IMR-90 (cell line): ENCODE results near the gene RBFOX1. TPM values are rescaled to one million over a fixed set of nuclear protein-coding genes. Genes with fewer than 3 reads are reported as not detected.

Experiments
- ATAC-seq: fragments of 200-7000 bp; cut with Tn5 transposase; 2 replicates; pipeline ENCODE4 v1.9.1; 2020; ENCODE audit warnings: low read depth, mild to moderate bottlenecking, moderate library complexity
- BruUV-seq: library from RNA; stranded (reverse); fragments of 400-500 nt; replicated peaks from 2 replicates; lab custom pipeline; 2021; lab: Mats Ljungman, UMichigan
- CTCF ChIA-PET: fragments of 300-600 bp; formaldehyde crosslinking; extraction: SDS; loops from one replicate; lab custom pipeline; 2021; ENCODE audit warnings: antibody characterized with exemption; lab: Yijun Ruan, JAX
- POLR2A ChIA-PET: fragments of 300-600 bp; sonication (Branson Sonifier 250); formaldehyde crosslinking; loops from one replicate; lab custom pipeline; 2022; ENCODE audit warnings: antibody characterized with exemption; ENCODE audit not compliant: unreplicated experiment; lab: Charles Lee
- DNase-seq: peaks from one replicate; pipeline ENCODE4 v3.0.0; 2013
- H2AFZ ChIP-seq: replicated peaks from 2 replicates; pipeline ENCODE3; 2013; ENCODE audit warnings: low read length, mild to moderate bottlenecking; ENCODE audit not compliant: poor library complexity
- H2AK5ac ChIP-seq: 2 replicates; pipeline ENCODE4 v1.6.1; 2013; ENCODE audit warnings: low read depth, low read length, inconsistent platforms
- H2AK9ac ChIP-seq: replicated peaks from 2 replicates; pipeline ENCODE3; 2013; ENCODE audit warnings: mild to moderate bottlenecking, low read depth, low read length, moderate library complexity; ENCODE audit not compliant: poor library complexity
- H2BK120ac ChIP-seq: 2 replicates; pipeline ENCODE4 v1.6.1; 2013; ENCODE audit warnings: low read depth, low read length, inconsistent platforms
- H2BK15ac ChIP-seq: 3 replicates; pipeline ENCODE4 v1.6.1; 2013; ENCODE audit warnings: low read depth, low read length, inconsistent platforms
- H2BK20ac ChIP-seq: 2 replicates; pipeline ENCODE4 v1.6.1; 2013; ENCODE audit warnings: low read depth, mild to moderate bottlenecking, inconsistent platforms, low read length, moderate library complexity
- H2BK5ac ChIP-seq: 2 replicates; pipeline ENCODE4 v1.6.1; 2013; ENCODE audit warnings: mild to moderate bottlenecking, low read depth, low read length, inconsistent platforms; ENCODE audit not compliant: poor library complexity, severe bottlenecking
- H3K14ac ChIP-seq: replicated peaks from 2 replicates; pipeline ENCODE4 v1.6.1; 2013; ENCODE audit warnings: low read depth, low read length, inconsistent platforms
- H3K18ac ChIP-seq: 2 replicates; pipeline ENCODE4 v1.6.1; 2013; ENCODE audit warnings: low read depth, low read length, control low read depth
- H3K23ac ChIP-seq: 2 replicates; pipeline ENCODE4 v1.6.1; 2013; ENCODE audit warnings: low read depth, low read length, inconsistent platforms
- H3K27ac ChIP-seq: 2 replicates; pipeline ENCODE4 v1.5.1; 2013; ENCODE audit warnings: mild to moderate bottlenecking, control low read depth, low read length; ENCODE audit not compliant: insufficient read depth
- H3K27me3 ChIP-seq: 2 replicates; pipeline ENCODE4 v1.6.1; 2013; ENCODE audit warnings: low read length; ENCODE audit not compliant: control insufficient read depth, insufficient read depth
- H3K36me3 ChIP-seq: 2 replicates; pipeline ENCODE4 v1.6.1; 2013; ENCODE audit warnings: low read length, mixed read lengths; ENCODE audit not compliant: control insufficient read depth, insufficient read depth
- H3K4ac ChIP-seq: 2 replicates; pipeline ENCODE4 v1.6.1; 2013; ENCODE audit warnings: low read depth, low read length, inconsistent platforms
- H3K4me1 ChIP-seq: 2 replicates; pipeline ENCODE4 v1.6.1; 2013; ENCODE audit warnings: low read length, mixed read lengths; ENCODE audit not compliant: control insufficient read depth, insufficient read depth
- H3K4me2 ChIP-seq: 2 replicates; pipeline ENCODE4 v1.6.1; 2013; ENCODE audit warnings: low read depth, mild to moderate bottlenecking, control low read depth, low read length, moderate library complexity
- H3K4me3 ChIP-seq: 2 replicates; pipeline ENCODE4 v1.5.1; 2013; ENCODE audit warnings: low read depth, mild to moderate bottlenecking, control low read depth, low read length, moderate library complexity; ENCODE audit not compliant: insufficient read depth
- H3K56ac ChIP-seq: 2 replicates; pipeline ENCODE4 v1.6.1; 2013; ENCODE audit warnings: low read length, inconsistent platforms; ENCODE audit not compliant: insufficient read depth; ENCODE audit errors: extremely low read depth
- H3K79me1 ChIP-seq, 2 experiments: 2 replicates each; pipeline ENCODE4 v1.6.1; 2013; ENCODE audit warnings: low read length in 2 of 2, inconsistent platforms in 1 of 2, low read depth in 1 of 2
- H3K9ac ChIP-seq: 2 replicates; pipeline ENCODE4 v1.6.1; 2013; ENCODE audit warnings: low read depth, low read length, control low read depth
- H3K9me1 ChIP-seq: 2 replicates; pipeline ENCODE4 v1.6.1; 2013; ENCODE audit warnings: low read length, inconsistent platforms; ENCODE audit not compliant: insufficient read depth
- H3K9me3 ChIP-seq: 2 replicates; pipeline ENCODE4 v1.6.1; 2013; ENCODE audit warnings: low read length; ENCODE audit not compliant: control insufficient read depth, insufficient read depth
- H4K20me1 ChIP-seq: 2 replicates; pipeline ENCODE4 v1.6.1; 2013; ENCODE audit warnings: low read length, inconsistent platforms; ENCODE audit not compliant: insufficient read depth
- H4K5ac ChIP-seq: 2 replicates; pipeline ENCODE4 v1.6.1; 2013; ENCODE audit warnings: mild to moderate bottlenecking, low read depth, low read length, control low read depth
- H4K8ac ChIP-seq, 2 experiments: 2 replicates each; pipeline ENCODE4 v1.6.1; 2013; ENCODE audit warnings: low read depth in 2 of 2, low read length in 2 of 2, control low read depth in 1 of 2, inconsistent platforms in 1 of 2
- H4K91ac ChIP-seq: 2 replicates; pipeline ENCODE4 v1.6.1; 2013; ENCODE audit warnings: low read depth, low read length, inconsistent platforms; ENCODE audit not compliant: insufficient read depth
- BHLHE40 ChIP-seq: fragments of 150-350 bp; IDR thresholded peaks from 2 replicates; pipeline ENCODE4 v1.6.1; 2016; ENCODE audit warnings: mild to moderate bottlenecking, low read depth, low read length
- CEBPB ChIP-seq: IDR thresholded peaks from 2 replicates; pipeline ENCODE4 v1.6.1; 2012; ENCODE audit warnings: low read depth, low read length, improper control_type of control experiment
- CHD1 ChIP-seq: IDR thresholded peaks from 2 replicates; pipeline ENCODE4 v1.6.1; 2012; ENCODE audit warnings: low read depth, low read length, improper control_type of control experiment
- FOS ChIP-seq: fragments of 150-350 bp; IDR thresholded peaks from 2 replicates; pipeline ENCODE4 v1.6.1; 2016; ENCODE audit warnings: low read depth, low read length
- MAFK ChIP-seq: IDR thresholded peaks from 2 replicates; pipeline ENCODE4 v1.6.1; 2012; ENCODE audit warnings: low read depth, low read length, improper control_type of control experiment
- MAZ ChIP-seq: IDR thresholded peaks from 2 replicates; pipeline ENCODE4 v1.6.1; 2012; ENCODE audit warnings: low read depth, mild to moderate bottlenecking, low read length, improper control_type of control experiment, moderate library complexity, borderline replicate concordance
- MXI1 ChIP-seq: IDR thresholded peaks from 2 replicates; pipeline ENCODE4 v1.6.1; 2012; ENCODE audit warnings: low read depth, mild to moderate bottlenecking, low read length, moderate library complexity, borderline replicate concordance
- NFE2L2 ChIP-seq: fragments of 150-350 bp; IDR thresholded peaks from 2 replicates; pipeline ENCODE4 v1.6.1; 2016; ENCODE audit warnings: low read depth, mild to moderate bottlenecking, low read length
- POLR2A ChIP-seq: IDR thresholded peaks from 2 replicates; pipeline ENCODE4 v1.6.1; 2012; ENCODE audit warnings: mild to moderate bottlenecking, low read depth, low read length
- RCOR1 ChIP-seq: IDR thresholded peaks from 2 replicates; pipeline ENCODE4 v1.6.1; 2012; ENCODE audit warnings: mild to moderate bottlenecking, low read length, improper control_type of control experiment; ENCODE audit not compliant: insufficient replicate concordance
- RFX5 ChIP-seq: IDR thresholded peaks from 2 replicates; pipeline ENCODE4 v1.8.0; 2012; ENCODE audit warnings: low read depth, mild to moderate bottlenecking, low read length, moderate library complexity
- SMC3 ChIP-seq: fragments of 150-350 bp; IDR thresholded peaks from 2 replicates; pipeline ENCODE4 v1.6.1; 2016; ENCODE audit warnings: low read depth, mild to moderate bottlenecking, antibody characterized with exemption, low read length, moderate library complexity
- WGBS, 2 experiments: methylation state at CpG; one replicate each; pipeline versions ENCODE4 v1.1.5 to v1.1.7; 2013; ENCODE audit warnings: missing lambda C conversion rate in 2 of 2; ENCODE audit not compliant: insufficient read length in 1 of 2; ENCODE audit errors: extremely low coverage in 2 of 2; 5-methylcytosine and 5-hydroxymethylcytosine counted together
- dilution Hi-C: fragments of 300-500 bp; cut with HindIII; formaldehyde crosslinking; loops from one replicate; pipeline ENCODE4 v1.14.3; 2018; ENCODE audit warnings: low sequenced_read_pairs; ENCODE audit not compliant: unreplicated experiment
- in situ Hi-C: fragments of 300-500 bp; cut with MboI; formaldehyde crosslinking; loops from 3 replicates; pipeline ENCODE4 v1.14.3; 2019; ENCODE audit warnings: low sequenced_read_pairs, inconsistent platforms, mixed read lengths
- intact Hi-C: fragments of 100-400 bp; cut with micrococcal nuclease; formaldehyde crosslinking; loops from 2 replicates; pipeline ENCODE4 v1.10.0; 2022
- polyA plus RNA-seq, 3 experiments: library from polyadenylated mRNA; depleted of rRNA; stranded (reverse); fragments of >200 nt; gene quantifications; 2 replicates each; pipeline ENCODE4 v1.2.3, GENCODE V29; 2012; ENCODE audit warnings: low replicate concordance in 1 of 3
- total RNA-seq: library from RNA; depleted of rRNA; stranded (reverse); fragments of >200 nt; gene quantifications from 2 replicates; pipeline ENCODE4 v1.2.3, GENCODE V29; 2012
- TF ChIP-seq, protein P1 (sequence below): fragments of 150-350 bp; IDR thresholded peaks from 2 replicates; pipeline ENCODE4 v1.6.1; 2016; ENCODE audit warnings: low read depth, mild to moderate bottlenecking, low read length, moderate library complexity, borderline replicate concordance
- TF ChIP-seq, protein P2 (sequence below): fragments of 150-350 bp; IDR thresholded peaks from 2 replicates; pipeline ENCODE4 v1.6.1; 2017; ENCODE audit warnings: mild to moderate bottlenecking, antibody characterized with exemption, low read length, low read depth

RBFOX1 gene
- total and polyA plus RNA-seq, 2 of the 4 experiments (the other 2 are of a cell fraction), result not detected

DNA sequence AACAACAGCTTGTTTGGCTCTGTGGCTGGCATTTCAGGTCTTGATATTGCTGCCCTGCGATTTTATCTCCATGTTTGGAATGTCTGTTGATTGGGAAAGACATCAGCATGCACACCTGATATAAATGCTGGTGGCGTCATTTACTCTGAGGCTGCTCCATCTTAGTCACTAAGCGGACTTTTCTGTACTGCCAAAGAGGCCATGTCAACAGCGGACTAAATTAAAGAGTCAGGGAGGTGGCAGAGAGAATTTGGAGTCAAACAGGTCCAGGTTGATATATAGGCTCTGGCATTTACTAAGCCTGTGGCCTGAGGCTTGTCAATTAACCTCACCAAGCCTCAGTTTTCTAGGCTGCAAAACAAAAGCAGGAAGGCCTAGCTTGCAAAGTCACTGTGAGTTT is 6.2 kb downstream of the RBFOX1 start:
- BruUV-seq, result no TSS peak
- dilution Hi-C loops (no loop called here), in situ Hi-C loops (no loop called here), intact Hi-C loops (no loop called here)
- no peak overlapping the region for H3K27ac ChIP-seq
- no peaks in the 10 kb centered on the region for H3K79me1 ChIP-seq
- H2BK120ac ChIP-seq, result no peak overlapping the region
- DNase-seq (no peak), ATAC-seq (no peak)
- H4K8ac ChIP-seq, result no peak overlapping the region
- H2AFZ ChIP-seq, result no peak overlapping the region
- no peaks in the 10 kb centered on the region for H3K27me3 ChIP-seq
- no peak overlapping the region for H3K9ac ChIP-seq
- H4K91ac ChIP-seq, result no peak overlapping the region
- H3K18ac ChIP-seq, result no peak overlapping the region
- H3K23ac ChIP-seq, result no peak overlapping the region
- H3K4me2 ChIP-seq, result no peak overlapping the region
- H2BK5ac ChIP-seq, result no peak overlapping the region
- H3K4ac ChIP-seq, result no peak overlapping the region
- TF ChIP-seq MAFK (no peak), POLR2A (no peak), CHD1 (no peak), RCOR1 (no peak), SMC3 (no peak), BHLHE40 (no peak), RFX5 (no peak), FOS (no peak), NFE2L2 (no peak), CEBPB (no peak), MAZ (no peak), MXI1 (no peak)
- TF ChIP-seq, protein P1, sequence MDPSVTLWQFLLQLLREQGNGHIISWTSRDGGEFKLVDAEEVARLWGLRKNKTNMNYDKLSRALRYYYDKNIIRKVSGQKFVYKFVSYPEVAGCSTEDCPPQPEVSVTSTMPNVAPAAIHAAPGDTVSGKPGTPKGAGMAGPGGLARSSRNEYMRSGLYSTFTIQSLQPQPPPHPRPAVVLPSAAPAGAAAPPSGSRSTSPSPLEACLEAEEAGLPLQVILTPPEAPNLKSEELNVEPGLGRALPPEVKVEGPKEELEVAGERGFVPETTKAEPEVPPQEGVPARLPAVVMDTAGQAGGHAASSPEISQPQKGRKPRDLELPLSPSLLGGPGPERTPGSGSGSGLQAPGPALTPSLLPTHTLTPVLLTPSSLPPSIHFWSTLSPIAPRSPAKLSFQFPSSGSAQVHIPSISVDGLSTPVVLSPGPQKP, result no peak
- TF ChIP-seq, protein P2, sequence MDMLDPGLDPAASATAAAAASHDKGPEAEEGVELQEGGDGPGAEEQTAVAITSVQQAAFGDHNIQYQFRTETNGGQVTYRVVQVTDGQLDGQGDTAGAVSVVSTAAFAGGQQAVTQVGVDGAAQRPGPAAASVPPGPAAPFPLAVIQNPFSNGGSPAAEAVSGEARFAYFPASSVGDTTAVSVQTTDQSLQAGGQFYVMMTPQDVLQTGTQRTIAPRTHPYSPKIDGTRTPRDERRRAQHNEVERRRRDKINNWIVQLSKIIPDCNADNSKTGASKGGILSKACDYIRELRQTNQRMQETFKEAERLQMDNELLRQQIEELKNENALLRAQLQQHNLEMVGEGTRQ, result no peak
- no peak overlapping the region for H2BK20ac ChIP-seq
- ChIA-PET POLR2A (no interaction called here), CTCF (interaction anchor here (1.1 kb wide), 1 partner anchor 11 kb away, joined by 4 read pairs; no protein-coding TSS in a partner anchor)
- WGBS, 2 experiments, result 38% methylated on average over 3 of the region's 4 CpGs; no CpG with 5 or more reads in 1 of the 2 experiments
- no peaks in the 10 kb centered on the region for H4K20me1 ChIP-seq
- no peaks in the 10 kb centered on the region for H3K4me1 ChIP-seq
- H3K9me3 ChIP-seq, result peaks cover 12% of the 10 kb centered on the region; the same call in 1 of the 2 replicates
- H3K9me1 ChIP-seq, result no peaks in the 10 kb centered on the region
- no peak overlapping the region for H2AK5ac ChIP-seq
- H3K14ac ChIP-seq, result no peak overlapping the region
- H3K4me3 ChIP-seq, result no peak overlapping the region
- no peak overlapping the region for H2AK9ac ChIP-seq
- H4K5ac ChIP-seq, result no peak overlapping the region
- H2BK15ac ChIP-seq, result no peak overlapping the region
- no peak overlapping the region for H3K56ac ChIP-seq
- no peaks in the 10 kb centered on the region for H3K36me3 ChIP-seq
